Measurements from ENCODE around the gene FFAR4.

Gene FFAR4

DNA sequence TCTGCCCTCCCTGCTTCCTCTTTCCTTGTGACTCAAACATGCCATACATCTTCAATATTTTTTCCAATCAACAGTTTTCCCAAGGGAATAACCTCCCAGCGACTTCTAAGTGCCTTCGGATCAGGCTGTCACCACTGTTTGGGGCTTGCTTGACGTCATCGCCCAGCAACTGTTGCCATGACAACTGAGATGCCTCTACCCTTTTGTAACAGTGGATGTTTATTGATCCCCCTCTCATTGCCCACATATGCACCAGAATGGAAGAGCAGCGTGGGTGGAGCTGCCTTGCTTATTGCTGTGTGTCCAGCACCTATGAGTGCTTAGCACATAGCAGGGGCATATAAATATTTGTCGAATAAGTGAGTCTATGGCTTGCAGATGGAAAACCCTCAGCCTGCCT, 14.4 kb downstream of the FFAR4 start:
- Mint-ChIP-seq H3K9me3 (peaks cover 10% of the 10 kb centered on the region), H3K4me1 (no peaks in the 10 kb centered on the region), H3K4me3 (no peak overlapping the region), H3K27me3 (peaks cover 14% of the 10 kb centered on the region), H3K36me3 (no peaks in the 10 kb centered on the region), H3K27ac (no peak overlapping the region)
- ATAC-seq (ENCODE audit: low read depth), result no peak
- no peak for DNase-seq (ENCODE audit: low spot score in 2 of 2)

GRCh38 chr10:93584445-93584844, 18.0 kb downstream of the FFAR4 start:
- Mint-ChIP-seq H3K4me1 (no peaks in the 10 kb centered on the region), H3K4me3 (no peak overlapping the region), H3K27me3 (peaks cover 15% of the 10 kb centered on the region), H3K36me3 (no peaks in the 10 kb centered on the region), H3K27ac (no peak overlapping the region), H3K9me3 (peaks cover 7% of the 10 kb centered on the region)
- ATAC-seq (ENCODE audit: low read depth) (no peak), DNase-seq (ENCODE audit: low spot score in 2 of 2) (no peak)

- no peaks in the 10 kb centered on the region for H3K36me3 Mint-ChIP-seq
- no peak overlapping the region for H3K4me3 Mint-ChIP-seq
- no peak for ATAC-seq (ENCODE audit: low read depth)
- no peak for DNase-seq (ENCODE audit: low spot score in 2 of 2)
- peaks cover 8% of the 10 kb centered on the region for H3K27me3 Mint-ChIP-seq
- no peaks in the 10 kb centered on the region for H3K4me1 Mint-ChIP-seq
- H3K9me3 Mint-ChIP-seq, result no peaks in the 10 kb centered on the region
- H3K27ac Mint-ChIP-seq, result no peak overlapping the region
Observed at GRCh38 chr10:93589648-93590562, 23.4 kb downstream of the FFAR4 start.

DNA sequence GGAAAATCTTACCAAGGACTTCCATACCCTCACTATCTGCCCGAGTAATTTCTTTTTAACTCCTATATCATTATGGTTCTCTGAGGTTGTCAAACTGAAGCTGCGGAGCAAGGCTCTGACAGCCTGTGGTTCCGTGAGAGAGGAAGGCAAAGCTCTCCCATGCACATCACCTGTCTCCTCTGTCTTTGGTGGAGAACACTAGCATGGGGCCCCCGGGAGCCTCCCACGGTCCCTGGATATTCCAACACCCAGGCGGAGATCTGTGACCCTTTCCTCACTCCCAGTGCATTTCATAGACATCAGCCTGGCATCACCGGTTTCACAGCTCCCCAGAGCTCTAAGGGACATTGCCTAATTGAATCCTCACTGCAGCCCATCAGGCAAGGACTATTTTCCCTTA, 24.2 kb downstream of the FFAR4 start:
- peaks cover 8% of the 10 kb centered on the region for H3K27me3 Mint-ChIP-seq
- no peak overlapping the region for H3K27ac Mint-ChIP-seq
- H3K4me1 Mint-ChIP-seq, result no peaks in the 10 kb centered on the region
- H3K9me3 Mint-ChIP-seq, result no peaks in the 10 kb centered on the region
- no peaks in the 10 kb centered on the region for H3K36me3 Mint-ChIP-seq
- no peak for DNase-seq (ENCODE audit: low spot score in 2 of 2)
- no peak overlapping the region for H3K4me3 Mint-ChIP-seq
- no peak for ATAC-seq (ENCODE audit: low read depth)

- Mint-ChIP-seq H3K27ac (no peak overlapping the region), H3K4me3 (no peak overlapping the region), H3K27me3 (peaks cover 8% of the 10 kb centered on the region), H3K4me1 (no peaks in the 10 kb centered on the region), H3K9me3 (no peaks in the 10 kb centered on the region), H3K36me3 (no peaks in the 10 kb centered on the region)
- no peak for DNase-seq (ENCODE audit: low spot score in 2 of 2)
- no peak for ATAC-seq (ENCODE audit: low read depth)
Observed at GRCh38 chr10:93591065-93591808, 24.8 kb downstream of the FFAR4 start.

GRCh38 chr10:93593254-93593653, 26.8 kb downstream of the FFAR4 start:
- H3K4me1 Mint-ChIP-seq, result no peaks in the 10 kb centered on the region
- DNase-seq (ENCODE audit: low spot score in 2 of 2) (no peak), ATAC-seq (ENCODE audit: low read depth) (no peak)
- no peaks in the 10 kb centered on the region for H3K9me3 Mint-ChIP-seq
- no peaks in the 10 kb centered on the region for H3K36me3 Mint-ChIP-seq
- H3K27ac Mint-ChIP-seq, result no peak overlapping the region
- H3K4me3 Mint-ChIP-seq, result no peak overlapping the region
- H3K27me3 Mint-ChIP-seq, result peaks cover 7% of the 10 kb centered on the region

DNA sequence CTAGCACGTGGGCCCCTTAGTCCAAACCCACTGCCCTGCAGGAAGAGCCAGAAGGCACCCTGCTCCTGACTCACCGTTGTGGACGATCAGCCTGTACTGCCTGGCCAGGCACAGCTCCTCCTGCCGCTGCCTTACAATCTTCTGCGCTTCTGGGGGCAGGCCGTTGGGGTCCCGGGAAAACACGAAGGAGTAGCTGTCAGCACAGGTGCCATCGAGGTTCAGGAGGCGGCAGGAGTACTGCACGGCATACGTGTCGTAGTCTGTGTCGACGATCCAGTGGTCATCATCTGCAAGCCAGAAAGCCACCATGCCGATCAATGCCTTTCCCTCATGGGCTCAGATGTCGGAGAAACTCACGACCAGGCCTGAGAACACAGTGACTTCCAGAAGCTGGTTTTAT, 27.3 kb downstream of the FFAR4 start:
- no peak overlapping the region for H3K4me3 Mint-ChIP-seq
- peaks cover 6% of the 10 kb centered on the region for H3K27me3 Mint-ChIP-seq
- no peak for ATAC-seq (ENCODE audit: low read depth)
- no peaks in the 10 kb centered on the region for H3K4me1 Mint-ChIP-seq
- no peak for DNase-seq (ENCODE audit: low spot score in 2 of 2)
- H3K36me3 Mint-ChIP-seq, result no peaks in the 10 kb centered on the region
- no peaks in the 10 kb centered on the region for H3K9me3 Mint-ChIP-seq
- H3K27ac Mint-ChIP-seq, result no peak overlapping the region

DNA sequence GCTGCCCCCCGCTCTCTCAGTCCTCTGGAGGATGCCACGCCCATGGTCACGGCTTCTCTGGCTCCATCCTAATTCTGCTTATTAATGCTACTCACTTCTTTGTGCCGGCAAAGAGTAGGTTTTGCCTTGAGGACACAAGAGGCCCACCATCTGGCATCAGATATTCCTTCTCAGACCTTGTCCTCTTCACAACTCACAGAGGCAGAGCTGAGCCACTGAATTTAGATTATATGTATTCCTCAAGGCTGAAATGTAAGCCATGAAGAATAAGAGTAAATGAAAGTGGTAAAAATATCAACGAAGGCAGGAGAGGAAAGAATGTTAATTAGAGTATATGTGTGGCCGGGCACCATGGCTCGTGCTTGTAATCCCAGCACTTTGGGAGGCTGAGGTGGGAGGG, 28.1 kb downstream of the FFAR4 start:
- Mint-ChIP-seq H3K4me3 (no peak overlapping the region), H3K36me3 (no peaks in the 10 kb centered on the region), H3K27me3 (peaks cover 2% of the 10 kb centered on the region), H3K4me1 (no peaks in the 10 kb centered on the region), H3K9me3 (no peaks in the 10 kb centered on the region), H3K27ac (no peak overlapping the region)
- DNase-seq (ENCODE audit: low spot score in 2 of 2) (no peak), ATAC-seq (ENCODE audit: low read depth) (no peak)

- no peak overlapping the region for H3K27ac Mint-ChIP-seq
- H3K9me3 Mint-ChIP-seq, result no peaks in the 10 kb centered on the region
Observed at GRCh38 chr10:93595378-93596161, 29.1 kb downstream of the FFAR4 start.

GRCh38 chr10:93596539-93596938, 30.1 kb downstream of the FFAR4 start:
- H3K4me1 Mint-ChIP-seq, result no peaks in the 10 kb centered on the region
- peaks cover 1% of the 10 kb centered on the region for H3K27me3 Mint-ChIP-seq
- H3K4me3 Mint-ChIP-seq, result no peak overlapping the region
- H3K9me3 Mint-ChIP-seq, result no peaks in the 10 kb centered on the region
- H3K27ac Mint-ChIP-seq, result no peak overlapping the region
- DNase-seq (ENCODE audit: low spot score in 2 of 2) (no peak), ATAC-seq (ENCODE audit: low read depth) (no peak)
- H3K36me3 Mint-ChIP-seq, result no peaks in the 10 kb centered on the region

More at GRCh38 chr10:93595378-93596161, 29.1 kb downstream of the FFAR4 start:
- no peaks in the 10 kb centered on the region for H3K36me3 Mint-ChIP-seq
- H3K4me1 Mint-ChIP-seq, result no peaks in the 10 kb centered on the region
- no peak for DNase-seq (ENCODE audit: low spot score in 2 of 2)
- no peak overlapping the region for H3K4me3 Mint-ChIP-seq
- ATAC-seq (ENCODE audit: low read depth), result no peak
- H3K27me3 Mint-ChIP-seq, result peaks cover 1% of the 10 kb centered on the region

DNA sequence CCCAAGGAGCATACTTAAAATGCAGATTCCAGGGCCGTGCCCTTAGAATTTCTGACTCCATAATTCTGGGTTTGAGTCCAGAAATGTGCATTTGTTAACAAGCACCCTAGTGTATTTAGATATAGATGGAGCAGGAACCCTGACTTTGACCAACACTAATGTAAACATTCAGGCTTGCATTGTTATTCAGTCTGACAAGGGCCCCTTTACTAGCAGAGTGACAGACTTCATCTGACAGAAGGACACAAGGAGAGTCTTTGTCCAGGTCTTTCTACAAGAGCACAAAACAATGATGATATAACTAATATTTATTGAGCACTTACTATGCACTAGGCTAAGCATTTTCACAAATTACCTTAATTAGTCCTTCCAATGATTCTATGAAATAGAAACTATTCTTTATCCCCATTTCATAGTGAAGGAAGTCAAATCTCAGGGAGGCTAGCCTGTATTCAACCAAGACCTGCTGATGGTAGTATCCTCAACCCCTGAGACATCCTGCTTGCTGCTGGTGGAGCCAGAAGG, 30.7 kb downstream of the FFAR4 start:
- H3K9me3 Mint-ChIP-seq, result no peaks in the 10 kb centered on the region
- peaks cover 3% of the 10 kb centered on the region for H3K27me3 Mint-ChIP-seq
- no peak for ATAC-seq (ENCODE audit: low read depth)
- no peak for DNase-seq (ENCODE audit: low spot score in 2 of 2)
- no peak overlapping the region for H3K4me3 Mint-ChIP-seq
- no peak overlapping the region for H3K27ac Mint-ChIP-seq
- H3K4me1 Mint-ChIP-seq, result no peaks in the 10 kb centered on the region
- H3K36me3 Mint-ChIP-seq, result no peaks in the 10 kb centered on the region

GRCh38 chr10:93598157-93598556, 31.7 kb downstream of the FFAR4 start:
- no peak overlapping the region for H3K27ac Mint-ChIP-seq
- H3K27me3 Mint-ChIP-seq, result peaks cover 4% of the 10 kb centered on the region

DNA sequence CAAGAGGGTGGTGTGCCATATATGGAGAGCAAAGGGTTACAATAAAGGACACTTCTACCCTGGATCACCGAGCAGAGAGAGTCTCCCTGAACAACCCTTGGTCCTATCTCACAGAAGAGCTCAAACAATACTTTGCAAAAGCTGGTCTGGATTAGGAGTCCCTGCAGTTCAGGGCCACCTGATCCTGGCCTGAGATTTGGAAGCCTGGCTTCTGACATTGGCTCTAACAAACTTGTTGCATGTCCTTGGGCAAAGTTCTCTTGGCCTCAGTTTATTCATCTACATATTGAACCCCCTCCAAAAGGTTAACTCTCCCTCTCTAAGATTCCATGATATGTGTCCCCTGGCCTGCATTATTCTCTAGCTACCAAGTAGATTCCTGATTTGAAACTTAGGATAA, 32.9 kb downstream of the FFAR4 start:
- Mint-ChIP-seq H3K4me3 (no peak overlapping the region), H3K9me3 (no peaks in the 10 kb centered on the region), H3K27me3 (peaks cover 8% of the 10 kb centered on the region), H3K36me3 (no peaks in the 10 kb centered on the region), H3K4me1 (no peaks in the 10 kb centered on the region), H3K27ac (no peak overlapping the region)
- ATAC-seq (ENCODE audit: low read depth), result no peak
- no peak for DNase-seq (ENCODE audit: low spot score in 2 of 2)

More at GRCh38 chr10:93598157-93598556, 31.7 kb downstream of the FFAR4 start:
- no peak for ATAC-seq (ENCODE audit: low read depth)
- no peak for DNase-seq (ENCODE audit: low spot score in 2 of 2)
- no peaks in the 10 kb centered on the region for H3K9me3 Mint-ChIP-seq
- H3K36me3 Mint-ChIP-seq, result no peaks in the 10 kb centered on the region
- no peak overlapping the region for H3K4me3 Mint-ChIP-seq
- no peaks in the 10 kb centered on the region for H3K4me1 Mint-ChIP-seq

GRCh38 chr10:93599778-93600177, 33.3 kb downstream of the FFAR4 start:
- H3K27ac Mint-ChIP-seq, result no peak overlapping the region
- H3K4me3 Mint-ChIP-seq, result no peak overlapping the region
- DNase-seq (ENCODE audit: low spot score in 2 of 2), result no peak
- ATAC-seq (ENCODE audit: low read depth), result no peak
- H3K4me1 Mint-ChIP-seq, result no peaks in the 10 kb centered on the region
- H3K9me3 Mint-ChIP-seq, result no peaks in the 10 kb centered on the region
- no peaks in the 10 kb centered on the region for H3K36me3 Mint-ChIP-seq
- peaks cover 8% of the 10 kb centered on the region for H3K27me3 Mint-ChIP-seq

Data from memory B cell (primary cell).